Fibroblast of lung (primary cell): ENCODE data around the gene MACROD1. TPM values are rescaled to one million over a fixed set of nuclear protein-coding genes. Genes with fewer than 3 reads are reported as not detected.

ENCODE experiments used
- DNase-seq, 2 donors: peaks; one replicate each; pipeline versions ENCODE4 v3.0.0 to v3.0.0-alpha.2; 2010; ENCODE audit warnings: low read depth in 2 of 2
- H2AFZ ChIP-seq: 2 replicates; pipeline ENCODE4 v1.5.1; 2012; ENCODE audit warnings: low read length, control low read depth, inconsistent platforms
- H3K27ac ChIP-seq: 2 replicates; pipeline ENCODE4 v1.5.1; 2011; ENCODE audit warnings: low read length, control low read depth; ENCODE audit not compliant: insufficient read depth
- H3K27me3 ChIP-seq: 2 replicates; pipeline ENCODE4 v1.5.1; 2011; ENCODE audit warnings: mild to moderate bottlenecking, low read length; ENCODE audit not compliant: control insufficient read depth, insufficient read depth
- H3K36me3 ChIP-seq: 2 replicates; pipeline ENCODE4 v1.5.1; 2011; ENCODE audit warnings: low read length; ENCODE audit not compliant: control insufficient read depth, insufficient read depth
- H3K4me1 ChIP-seq: 2 replicates; pipeline ENCODE4 v1.5.1; 2011; ENCODE audit warnings: low read length; ENCODE audit not compliant: control insufficient read depth, insufficient read depth; ENCODE audit errors: extremely low read depth
- H3K4me2 ChIP-seq: 2 replicates; pipeline ENCODE4 v1.5.1; 2011; ENCODE audit warnings: low read length, control low read depth; ENCODE audit not compliant: insufficient read depth; ENCODE audit errors: extremely low read depth
- H3K4me3 ChIP-seq, 4 experiments: fragments of 200-600 bp in 1 of 4; sonication (generic) in 1 of 4; replicated peaks in 1 of 4; 2 replicates each; pipeline ENCODE4 v1.5.1; 2011 to 2016; ENCODE audit warnings: low read length in 4 of 4, low read depth in 3 of 4, mild to moderate bottlenecking in 3 of 4, control low read depth in 2 of 4, inconsistent platforms in 1 of 4, mixed read lengths in 1 of 4; ENCODE audit not compliant: insufficient read depth in 1 of 4; ENCODE audit errors: control extremely low read depth in 1 of 4
- H3K79me2 ChIP-seq: 2 replicates; pipeline ENCODE4 v1.5.1; 2012; ENCODE audit warnings: mild to moderate bottlenecking, low read length, inconsistent platforms; ENCODE audit not compliant: control insufficient read depth, insufficient read depth
- H3K9ac ChIP-seq: 2 replicates; pipeline ENCODE4 v1.5.1; 2011; ENCODE audit warnings: mild to moderate bottlenecking, low read length, control low read depth; ENCODE audit not compliant: insufficient read depth
- H3K9me3 ChIP-seq: 2 replicates; pipeline ENCODE4 v1.5.1; 2012; ENCODE audit warnings: low read depth, low read length; ENCODE audit not compliant: control insufficient read depth, insufficient read depth
- H4K20me1 ChIP-seq: 2 replicates; pipeline ENCODE4 v1.5.1; 2011; ENCODE audit warnings: low read length; ENCODE audit not compliant: control insufficient read depth, insufficient read depth; ENCODE audit errors: extremely low read depth
- EZH2 ChIP-seq: IDR thresholded peaks from 2 replicates; pipeline ENCODE4 v1.5.1; 2012; ENCODE audit warnings: low read length, control low read depth, mild to moderate bottlenecking; ENCODE audit errors: missing control alignments
- polyA plus RNA-seq, 2 donors: library from polyadenylated mRNA; depleted of rRNA in 1 of 2; stranded (reverse) in 1 of 2; unstranded in 1 of 2; fragments of >200 nt; gene quantifications; 2 replicates each; pipeline ENCODE4 v1.2.1, GENCODE V29; 2011 to 2012; ENCODE audit warnings: missing spikeins in 1 of 2
- total RNA-seq: library from RNA; depleted of rRNA; stranded (reverse); fragments of >200 nt; gene quantifications from 2 replicates; pipeline ENCODE4 v1.2.1, GENCODE V29; 2014
- TF ChIP-seq, protein P1 (sequence below), 2 donors: IDR thresholded peaks in 1 of 2; conservative IDR thresholded peaks in 1 of 2; 1 replicate in 1 of 2; 2 replicates in 1 of 2; pipeline ENCODE4 v1.5.1; 2011 to 2012; ENCODE audit warnings: low read length in 2 of 2, control low read depth in 1 of 2, inconsistent platforms in 1 of 2, low read depth in 1 of 2, mild to moderate bottlenecking in 1 of 2

The MACROD1 gene
- total and polyA plus RNA-seq, 2 donors (not counting 1 experiment from before 2014, with no cell fraction given): 8.8 to 24.8 TPM

GRCh38 chr11:64013141-64013896 lies 152.6 kb downstream of the MACROD1 start:
- no peaks in the 10 kb centered on the region for H3K4me1 ChIP-seq
- H3K4me3 ChIP-seq: no peak overlapping the region
- H3K27ac ChIP-seq: no peak overlapping the region
- no peak for TF ChIP-seq EZH2
- TF ChIP-seq, protein P1, sequence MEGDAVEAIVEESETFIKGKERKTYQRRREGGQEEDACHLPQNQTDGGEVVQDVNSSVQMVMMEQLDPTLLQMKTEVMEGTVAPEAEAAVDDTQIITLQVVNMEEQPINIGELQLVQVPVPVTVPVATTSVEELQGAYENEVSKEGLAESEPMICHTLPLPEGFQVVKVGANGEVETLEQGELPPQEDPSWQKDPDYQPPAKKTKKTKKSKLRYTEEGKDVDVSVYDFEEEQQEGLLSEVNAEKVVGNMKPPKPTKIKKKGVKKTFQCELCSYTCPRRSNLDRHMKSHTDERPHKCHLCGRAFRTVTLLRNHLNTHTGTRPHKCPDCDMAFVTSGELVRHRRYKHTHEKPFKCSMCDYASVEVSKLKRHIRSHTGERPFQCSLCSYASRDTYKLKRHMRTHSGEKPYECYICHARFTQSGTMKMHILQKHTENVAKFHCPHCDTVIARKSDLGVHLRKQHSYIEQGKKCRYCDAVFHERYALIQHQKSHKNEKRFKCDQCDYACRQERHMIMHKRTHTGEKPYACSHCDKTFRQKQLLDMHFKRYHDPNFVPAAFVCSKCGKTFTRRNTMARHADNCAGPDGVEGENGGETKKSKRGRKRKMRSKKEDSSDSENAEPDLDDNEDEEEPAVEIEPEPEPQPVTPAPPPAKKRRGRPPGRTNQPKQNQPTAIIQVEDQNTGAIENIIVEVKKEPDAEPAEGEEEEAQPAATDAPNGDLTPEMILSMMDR (conservative IDR thresholded peaks at IDR 0.05 in 1 of 2, IDR thresholded peaks at IDR 0.05 in 1 of 2; ENCODE audit: low read depth in 1 of 2, low read length in 2 of 2): no peak
- no peaks in the 10 kb centered on the region for H3K9me3 ChIP-seq
- no peak overlapping the region for H2AFZ ChIP-seq
- no peaks in the 10 kb centered on the region for H3K79me2 ChIP-seq
- no peak overlapping the region for H3K9ac ChIP-seq
- DNase-seq: no peak
- H3K27me3 ChIP-seq: no peaks in the 10 kb centered on the region
- H4K20me1 ChIP-seq: no peaks in the 10 kb centered on the region
- no peak overlapping the region for H3K4me2 ChIP-seq
- no peaks in the 10 kb centered on the region for H3K36me3 ChIP-seq

GRCh38 chr11:64011371-64011770 lies 154.5 kb downstream of the MACROD1 start:
- Histone ChIP-seq H3K27ac (no peak overlapping the region), H3K36me3 (no peaks in the 10 kb centered on the region), H2AFZ (no peak overlapping the region), H3K9me3 (no peaks in the 10 kb centered on the region), H3K27me3 (no peaks in the 10 kb centered on the region), H3K9ac (no peak overlapping the region), H3K4me1 (peaks cover 7% of the 10 kb centered on the region), H3K79me2 (no peaks in the 10 kb centered on the region), H4K20me1 (no peaks in the 10 kb centered on the region), H3K4me3 (no peak overlapping the region), H3K4me2 (no peak overlapping the region)
- no peak for TF ChIP-seq EZH2
- TF ChIP-seq, protein P1 (conservative IDR thresholded peaks at IDR 0.05 in 1 of 2, IDR thresholded peaks at IDR 0.05 in 1 of 2; ENCODE audit: low read depth in 1 of 2, low read length in 2 of 2): no peak
- no peak for DNase-seq

GRCh38 chr11:64010783-64011182 lies 155.1 kb downstream of the MACROD1 start:
- DNase-seq: no peak

More at GRCh38 chr11:64010783-64011182, 155.1 kb downstream of the MACROD1 start:
- Histone ChIP-seq H3K27me3 (no peaks in the 10 kb centered on the region), H3K9ac (no peak overlapping the region), H4K20me1 (no peaks in the 10 kb centered on the region), H3K4me2 (no peak overlapping the region), H3K79me2 (no peaks in the 10 kb centered on the region), H3K4me3 (no peak overlapping the region), H3K36me3 (no peaks in the 10 kb centered on the region), H3K27ac (no peak overlapping the region), H3K4me1 (peaks cover 7% of the 10 kb centered on the region), H2AFZ (no peak overlapping the region), H3K9me3 (no peaks in the 10 kb centered on the region)
- TF ChIP-seq EZH2: no peak
- TF ChIP-seq, protein P1 (conservative IDR thresholded peaks at IDR 0.05 in 1 of 2, IDR thresholded peaks at IDR 0.05 in 1 of 2; ENCODE audit: low read depth in 1 of 2, low read length in 2 of 2): no peak
